HG03045 (cell line): ENCODE data around the gene GPX4.

Source experiments
- ATAC-seq: cut with Tn5 transposase; IDR thresholded peaks from one replicate; pipeline ENCODE4 v1.9.1; 2021; ENCODE audit warnings: mild to moderate bottlenecking, moderate library complexity; ENCODE audit not compliant: unreplicated experiment

GPX4 gene

GRCh38 chr19:1103708-1104310 lies at the start of gene GPX4:
Gene GPX4 (plus strand): TSS chr19:1103994. CDS start chr19:1104044, 50 bp downstream.
- peak; percentile 70 for ATAC-seq

GRCh38 chr19:1054102-1055027 lies 49.4 kb upstream of the GPX4 start:
- ATAC-seq = no peak

GRCh38 chr19:1055028-1055425 lies 48.8 kb upstream of the GPX4 start:
- no peak for ATAC-seq

- ATAC-seq = no peak
These were observed 47.7 kb upstream of the GPX4 start for GRCh38 chr19:1055886-1056620.

GRCh38 chr19:1057176-1057855 lies 46.5 kb upstream of the GPX4 start:
- no peak for ATAC-seq

- ATAC-seq = no peak
These were observed 45.7 kb upstream of the GPX4 start for GRCh38 chr19:1058112-1058511.

- ATAC-seq = no peak
These were observed 43.1 kb upstream of the GPX4 start for GRCh38 chr19:1060689-1061088.

DNA sequence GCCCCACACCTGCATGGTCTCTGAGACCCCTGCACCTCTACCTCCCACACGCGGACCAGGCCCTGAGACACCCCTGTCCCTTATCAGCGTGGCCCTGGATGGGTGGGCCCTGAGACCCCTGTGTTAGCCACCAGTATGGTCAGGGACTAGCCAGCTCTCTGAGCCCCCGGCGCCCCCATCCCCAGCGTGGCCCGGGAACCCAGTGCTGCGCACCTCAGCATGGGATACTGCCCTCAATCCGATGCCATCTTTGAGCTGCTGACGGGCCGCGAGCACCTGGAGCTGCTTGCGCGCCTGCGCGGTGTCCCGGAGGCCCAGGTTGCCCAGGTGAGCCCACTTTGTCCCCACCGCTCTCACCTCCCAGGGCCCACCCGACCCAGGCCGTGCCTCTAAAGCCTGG lies 41.8 kb upstream of the GPX4 start:
- ATAC-seq = no peak

GRCh38 chr19:1062387-1063029 lies 41.3 kb upstream of the GPX4 start:
- no peak for ATAC-seq

DNA sequence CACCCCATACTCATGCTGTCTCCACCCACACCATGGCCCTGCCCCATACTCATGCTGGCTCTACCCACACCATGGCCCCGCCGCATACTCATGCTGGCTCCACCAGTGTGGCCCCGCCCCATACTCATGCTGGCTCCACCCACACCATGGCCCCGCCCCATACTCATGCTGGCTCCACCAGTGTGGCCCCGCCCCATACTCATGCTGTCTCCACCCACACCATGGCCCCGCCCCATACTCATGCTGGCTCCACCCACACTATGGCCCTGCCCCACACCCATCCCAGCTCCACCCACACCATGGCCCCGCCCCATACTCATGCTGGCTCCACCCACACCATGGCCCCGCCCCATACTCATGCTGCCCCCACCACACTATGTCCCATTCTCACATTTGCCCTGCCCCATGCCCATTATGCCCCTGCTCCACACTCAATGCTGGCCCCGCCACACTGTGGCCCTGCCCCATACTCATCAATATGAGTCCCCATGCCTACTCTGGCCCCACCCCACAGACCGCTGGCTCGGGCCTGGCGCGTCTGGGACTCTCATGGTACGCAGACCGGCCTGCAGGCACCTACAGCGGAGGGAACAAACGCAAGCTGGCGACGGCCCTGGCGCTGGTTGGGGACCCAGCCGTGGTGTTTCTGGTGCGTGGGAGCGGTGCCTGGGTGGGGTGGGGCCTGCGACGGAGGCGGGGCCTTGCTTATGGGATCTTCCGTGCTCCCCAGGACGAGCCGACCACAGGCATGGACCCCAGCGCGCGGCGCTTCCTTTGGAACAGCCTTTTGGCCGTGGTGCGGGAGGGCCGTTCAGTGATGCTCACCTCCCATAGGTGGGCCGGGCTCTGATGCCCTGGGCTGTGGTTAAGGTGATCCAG lies 40.5 kb upstream of the GPX4 start:
- no peak for ATAC-seq

DNA sequence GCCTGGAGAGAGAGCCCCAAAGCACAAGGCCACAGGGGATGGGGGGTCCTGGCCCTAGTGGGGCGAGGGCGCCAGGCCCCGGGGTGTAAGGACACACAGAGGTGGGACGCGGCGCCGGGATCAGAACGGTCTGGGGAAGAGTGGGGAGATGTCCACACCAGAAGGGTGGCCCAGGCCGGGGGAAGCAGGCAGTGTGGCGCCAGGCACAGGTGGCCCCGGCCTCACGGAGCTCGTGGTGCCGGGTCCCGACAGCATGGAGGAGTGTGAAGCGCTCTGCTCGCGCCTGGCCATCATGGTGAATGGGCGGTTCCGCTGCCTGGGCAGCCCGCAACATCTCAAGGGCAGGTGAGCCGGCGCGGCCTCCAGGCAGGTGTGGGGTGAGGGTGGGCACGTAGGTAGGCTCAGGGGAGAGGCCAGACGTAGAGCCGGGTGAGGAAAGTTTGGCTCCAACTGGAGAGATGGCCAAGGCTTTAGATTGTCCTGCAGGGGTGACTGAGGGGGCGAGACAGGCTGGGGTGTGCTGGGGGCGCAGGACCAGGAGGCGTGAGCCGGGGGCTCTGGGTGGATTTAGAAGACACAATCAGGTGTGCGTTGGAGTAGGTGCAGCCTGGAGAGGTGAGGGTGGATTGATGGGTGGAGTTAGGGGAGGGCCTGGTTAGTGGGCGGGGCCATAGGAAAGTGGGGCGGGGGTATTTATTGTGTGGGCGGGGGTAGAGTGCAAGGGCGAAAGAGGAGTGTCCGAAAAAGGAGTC lies 39.7 kb upstream of the GPX4 start:
- ATAC-seq = no peak

DNA sequence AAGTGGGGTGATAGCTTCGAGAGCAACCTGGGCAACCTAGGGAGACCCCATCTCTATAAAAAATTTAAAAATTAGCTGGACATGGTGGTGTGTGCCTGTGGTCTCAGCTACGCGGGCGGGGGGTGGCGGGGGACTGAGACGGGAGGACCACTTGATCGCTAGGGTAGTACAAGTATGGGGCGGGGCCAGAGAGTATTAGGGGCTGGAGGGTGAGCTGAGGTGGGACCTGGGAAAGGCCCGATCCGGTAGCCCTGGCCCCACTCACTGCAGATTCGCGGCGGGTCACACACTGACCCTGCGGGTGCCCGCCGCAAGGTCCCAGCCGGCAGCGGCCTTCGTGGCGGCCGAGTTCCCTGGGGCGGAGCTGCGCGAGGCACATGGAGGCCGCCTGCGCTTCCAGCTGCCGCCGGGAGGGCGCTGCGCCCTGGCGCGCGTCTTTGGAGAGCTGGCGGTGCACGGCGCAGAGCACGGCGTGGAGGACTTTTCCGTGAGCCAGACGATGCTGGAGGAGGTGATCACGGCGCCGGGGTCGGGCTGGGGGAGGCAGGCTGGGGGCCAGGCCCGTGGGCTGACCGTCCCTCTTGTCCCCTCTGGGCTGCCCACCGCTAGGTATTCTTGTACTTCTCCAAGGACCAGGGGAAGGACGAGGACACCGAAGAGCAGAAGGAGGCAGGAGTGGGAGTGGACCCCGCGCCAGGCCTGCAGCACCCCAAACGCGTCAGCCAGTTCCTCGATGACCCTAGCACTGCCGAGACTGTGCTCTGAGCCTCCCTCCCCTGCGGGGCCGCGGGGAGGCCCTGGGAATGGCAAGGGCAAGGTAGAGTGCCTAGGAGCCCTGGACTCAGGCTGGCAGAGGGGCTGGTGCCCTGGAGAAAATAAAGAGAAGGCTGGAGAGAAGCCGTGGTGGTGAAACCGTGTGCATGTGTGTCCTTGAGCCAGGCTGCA lies 38.9 kb upstream of the GPX4 start:
- ATAC-seq = no peak

DNA sequence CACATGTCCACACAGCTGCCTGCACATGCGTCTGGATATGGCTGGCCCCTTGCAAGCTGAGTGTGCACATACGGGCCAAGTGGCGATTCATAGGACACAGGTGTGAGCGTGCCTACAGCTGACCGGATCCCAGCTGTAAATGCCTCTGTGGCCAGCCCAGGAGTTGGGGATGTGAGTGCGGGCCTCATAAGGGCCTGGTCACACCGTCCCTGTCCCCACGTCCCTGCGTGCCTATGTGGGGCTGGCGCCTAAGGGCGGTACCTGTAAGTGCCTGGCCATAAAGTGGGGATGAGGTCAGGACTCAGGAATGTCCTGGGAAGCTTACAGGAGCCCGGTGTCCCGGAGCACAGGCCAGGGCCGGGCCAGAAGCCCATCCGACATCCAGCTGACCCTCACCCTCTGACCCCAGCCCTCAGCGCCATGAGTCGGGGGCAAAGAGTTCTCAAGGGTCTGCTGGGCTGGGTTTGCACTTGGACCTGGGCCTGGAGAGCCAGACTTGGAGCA lies 38.1 kb upstream of the GPX4 start:
- ATAC-seq = no peak

GRCh38 chr19:1066251-1066747 lies 37.5 kb upstream of the GPX4 start:
- ATAC-seq = no peak

- ATAC-seq = no peak
These were observed 37.0 kb upstream of the GPX4 start, which contains the start of gene ARHGAP45 for GRCh38 chr19:1066748-1067340. Gene ARHGAP45 (plus strand): TSS chr19:1067167. CDS start chr19:1067406, 239 bp downstream.

GRCh38 chr19:1067341-1067957 lies 36.3 kb upstream of the GPX4 start:
- no peak for ATAC-seq
